Activated T-cell treated with anti-CD3 and anti-CD28 coated beads, Interleukin-2, amount 50 U/mL, for 72 hours (primary cell): ENCODE measurements around the gene OTP. TPM values are rescaled to one million over a fixed set of nuclear protein-coding genes. Genes with fewer than 3 reads are reported as not detected.
A peak's percentile ranks its signal among the peaks of the same experiment; 100 is the strongest.

Source experiments
- ATAC-seq, 2 donors: fragments of 150-1000 bp; cut with Tn5 transposase; replicated peaks in 1 of 2; 2 replicates each; pipeline ENCODE4 v1.10.0; 2021; ENCODE audit warnings: moderate library complexity in 2 of 2, mild to moderate bottlenecking in 1 of 2
- DNase-seq, 2 donors: peaks; one replicate each; pipeline ENCODE4 v3.0.0; 2021 to 2022; ENCODE audit warnings: mixed read lengths in 1 of 2
- H3K27ac Mint-ChIP-seq: one replicate; pipeline ENCODE4 v1.8.0; 2022; ENCODE audit warnings: mild to moderate bottlenecking, moderate library complexity, mixed read lengths
- H3K27me3 Mint-ChIP-seq: one replicate; pipeline ENCODE4 v1.8.0; 2022; ENCODE audit warnings: low read depth, mixed read lengths
- H3K36me3 Mint-ChIP-seq, 2 donors: one replicate each; pipeline ENCODE4 v1.8.0; 2022; ENCODE audit warnings: mixed read lengths in 2 of 2, mild to moderate bottlenecking in 1 of 2; ENCODE audit not compliant: insufficient read depth in 2 of 2
- H3K4me1 Mint-ChIP-seq: one replicate; pipeline ENCODE4 v1.8.0; 2022; ENCODE audit warnings: low read depth, mixed read lengths
- H3K4me3 Mint-ChIP-seq, 2 donors: one replicate each; pipeline ENCODE4 v1.8.0; 2022; ENCODE audit warnings: mild to moderate bottlenecking in 2 of 2, mixed read lengths in 2 of 2, moderate library complexity in 2 of 2
- H3K9me3 Mint-ChIP-seq, 2 donors: one replicate each; pipeline ENCODE4 v1.8.0; 2022; ENCODE audit warnings: mixed read lengths in 2 of 2
- total RNA-seq, 2 donors: library from RNA; stranded (reverse); gene quantifications; one replicate each; pipeline ENCODE4 v1.2.3, GENCODE V29; 2022

OTP gene
- total RNA-seq, 2 donors from 2014 or later = 0.19 TPM; not detected in 1

DNA sequence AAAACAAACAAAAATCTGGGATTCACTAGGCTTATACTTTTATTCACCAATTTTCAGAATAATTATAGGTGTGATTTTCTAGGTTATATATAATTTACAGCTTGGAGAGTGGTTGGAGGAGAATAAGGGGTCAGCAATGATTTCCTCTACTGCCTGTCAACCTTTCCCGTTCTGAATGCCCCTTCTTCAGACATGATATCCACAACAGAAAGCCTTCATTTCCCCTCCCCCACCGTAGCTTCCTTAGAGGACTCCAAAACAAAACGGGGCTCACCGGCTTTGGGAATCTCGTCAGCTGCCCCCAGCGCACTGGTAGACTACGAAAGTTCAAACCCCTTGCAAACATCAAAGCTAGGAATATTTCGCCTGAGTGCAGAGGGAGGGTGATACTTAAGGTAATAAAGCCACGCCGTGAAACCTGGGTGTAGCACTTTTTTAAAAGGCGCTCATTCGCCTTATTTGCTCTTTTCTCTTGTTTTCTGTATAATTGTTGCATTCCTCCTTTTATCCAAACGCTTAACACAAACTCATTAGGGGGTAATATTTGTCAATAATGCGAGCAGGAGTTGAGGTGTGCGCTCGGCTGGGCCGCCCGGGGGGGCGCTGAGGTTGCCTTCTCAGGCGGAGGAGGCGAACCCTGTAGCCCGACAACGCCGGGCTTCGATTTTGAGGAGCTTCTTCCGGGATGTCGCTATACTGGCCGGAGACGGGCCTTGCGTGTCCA is 2.4 kb downstream of the OTP start:
- peak overlapping the region; percentile 49 for H3K27ac Mint-ChIP-seq
- H3K4me3 Mint-ChIP-seq = peak overlapping the region in 1 of 2 donors; percentile 5
- peaks cover 17 to 19% of the 10 kb centered on the region in 2 donors for H3K36me3 Mint-ChIP-seq
- peaks cover 77% of the 10 kb centered on the region for H3K27me3 Mint-ChIP-seq
- H3K4me1 Mint-ChIP-seq = peaks cover 48% of the 10 kb centered on the region
- ATAC-seq (no peak), DNase-seq (no peak)
- peaks cover 0 to 2% of the 10 kb centered on the region in 2 donors for H3K9me3 Mint-ChIP-seq

DNA sequence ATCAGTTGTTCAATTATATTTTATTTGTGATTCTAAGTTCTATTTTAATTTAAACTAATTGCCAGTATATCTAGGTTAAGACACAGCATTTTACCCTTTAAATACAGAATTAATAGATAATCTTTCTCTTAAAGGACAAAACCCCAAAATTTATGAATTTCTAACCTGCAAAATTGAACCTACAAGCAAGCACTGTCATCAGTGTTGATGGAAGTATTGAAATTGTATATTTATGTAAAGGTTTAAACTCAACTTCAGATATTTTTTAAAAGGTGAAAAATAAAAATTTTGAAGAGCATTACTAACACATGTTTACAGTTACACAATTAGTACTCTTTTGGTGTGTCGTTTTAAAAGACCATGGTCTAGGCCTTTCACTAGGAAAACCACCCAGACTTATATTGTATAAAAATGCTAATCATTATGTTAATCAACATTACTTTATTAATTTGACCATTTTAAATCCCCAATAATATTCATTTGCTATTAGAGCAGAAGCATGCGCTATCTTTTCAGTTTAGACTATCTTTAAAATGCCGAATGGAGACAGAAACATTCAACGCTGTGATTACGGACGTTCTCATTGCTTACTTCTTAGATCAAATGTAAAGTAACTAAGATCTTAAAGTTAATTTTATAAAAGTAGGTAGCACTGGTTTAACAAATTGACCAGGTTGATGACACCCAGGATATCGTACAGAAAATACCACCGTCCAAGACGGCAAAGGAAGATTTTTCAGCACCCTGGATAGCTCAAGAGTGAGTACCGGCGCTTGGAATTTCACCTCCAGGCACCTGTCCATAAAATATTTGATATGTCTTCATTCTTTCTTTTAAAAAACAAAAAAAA is 3.2 kb downstream of the OTP start:
- peaks cover 0 to 2% of the 10 kb centered on the region in 2 donors for H3K9me3 Mint-ChIP-seq
- peaks cover 72% of the 10 kb centered on the region for H3K27me3 Mint-ChIP-seq
- H3K4me3 Mint-ChIP-seq = no peak overlapping the region
- H3K4me1 Mint-ChIP-seq = peaks cover 46% of the 10 kb centered on the region
- DNase-seq = no peak
- peaks cover 17 to 20% of the 10 kb centered on the region in 2 donors for H3K36me3 Mint-ChIP-seq
- H3K27ac Mint-ChIP-seq = no peak overlapping the region
- ATAC-seq = no peak

DNA sequence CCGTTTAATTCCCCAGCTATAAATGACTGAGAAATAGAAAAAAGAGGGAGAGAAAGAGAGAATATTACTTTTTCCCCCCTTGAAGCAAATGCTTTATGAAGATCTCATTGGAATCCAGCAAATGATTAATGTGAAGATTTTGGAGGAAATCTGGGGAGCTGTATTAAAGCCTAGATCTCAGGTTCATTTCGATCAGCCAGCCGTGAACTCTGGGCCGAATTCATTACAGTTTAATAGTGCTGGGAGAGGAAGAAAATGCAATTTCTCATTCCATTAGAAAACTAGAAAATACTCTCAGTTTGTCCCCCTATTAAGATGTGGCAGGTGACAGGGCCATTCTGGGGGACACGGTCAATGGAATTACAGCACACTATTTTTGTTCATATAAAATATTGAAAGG is 4.8 kb downstream of the OTP start:
- H3K4me3 Mint-ChIP-seq = no peak overlapping the region
- peaks cover 43% of the 10 kb centered on the region for H3K4me1 Mint-ChIP-seq
- peaks cover 68% of the 10 kb centered on the region for H3K27me3 Mint-ChIP-seq
- ATAC-seq (no peak), DNase-seq (no peak)
- H3K9me3 Mint-ChIP-seq = no peaks in the 10 kb centered on the region
- H3K27ac Mint-ChIP-seq = no peak overlapping the region
- H3K36me3 Mint-ChIP-seq = peaks cover 15 to 21% of the 10 kb centered on the region in 2 donors

DNA sequence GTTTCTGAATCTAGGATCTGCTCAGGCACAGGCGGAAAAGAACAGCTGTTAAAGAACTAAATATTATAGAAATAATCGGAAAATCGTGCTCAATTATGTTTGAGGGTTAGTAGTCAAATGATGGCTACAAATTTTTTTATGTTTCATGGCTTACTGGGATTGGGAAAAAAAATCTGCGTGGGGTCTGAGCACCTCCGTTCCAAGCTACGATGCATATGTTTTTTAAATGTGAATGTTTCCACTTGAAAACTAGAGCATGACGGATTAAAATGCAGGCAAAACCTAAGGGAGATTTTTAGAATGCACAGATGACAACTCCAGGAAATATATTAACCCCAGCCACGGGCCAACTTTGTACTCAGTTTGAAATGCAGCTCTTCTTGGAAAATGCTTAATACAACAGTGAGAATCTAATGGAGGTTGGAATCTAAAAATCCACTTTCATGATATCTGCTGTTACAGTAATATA is 5.3 kb downstream of the OTP start:
- no peaks in the 10 kb centered on the region for H3K9me3 Mint-ChIP-seq
- H3K27ac Mint-ChIP-seq = peak overlapping the region; percentile 41
- peak overlapping the region in 1 of 2 donors; percentile 44 for H3K4me3 Mint-ChIP-seq

DNA sequence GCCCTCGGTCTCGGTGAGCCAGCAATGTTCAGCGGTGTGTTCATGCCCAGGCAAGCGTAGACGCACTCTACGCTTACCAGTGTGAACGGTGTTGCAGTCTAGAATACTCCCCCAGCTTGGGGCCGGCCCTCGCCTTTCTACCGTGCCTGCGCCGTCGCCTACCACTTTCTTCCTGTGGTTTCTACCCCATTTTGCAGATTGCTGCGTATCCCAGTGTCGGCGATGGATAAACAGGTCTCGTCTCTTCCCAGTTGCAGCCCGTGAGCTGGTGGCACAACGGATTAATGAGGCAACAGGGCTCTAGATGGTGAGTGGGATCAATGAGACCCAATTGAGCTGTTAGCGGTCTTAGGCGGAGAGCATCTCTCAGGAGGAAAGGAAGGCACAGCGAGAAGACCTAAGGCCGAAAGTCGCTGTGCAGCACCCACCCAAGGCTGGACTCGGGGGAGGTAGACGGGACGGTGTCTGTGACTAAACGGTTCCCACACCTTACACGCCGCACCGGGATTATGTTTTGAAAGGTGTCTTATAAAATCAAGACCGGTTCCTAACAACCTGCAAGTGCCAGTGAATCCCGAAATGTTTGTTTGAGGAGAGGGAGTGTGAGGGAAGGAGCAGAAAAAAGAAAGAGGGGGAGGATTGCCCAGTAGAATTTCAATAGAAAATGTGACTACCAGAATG is 5.8 kb downstream of the OTP start:
- peak overlapping the region; percentile 44 to 58 for H3K4me3 Mint-ChIP-seq
- H3K27ac Mint-ChIP-seq = peak overlapping the region; percentile 41
- ATAC-seq = no peak
- peak in 1 of 2 donors; percentile 12 for DNase-seq
- peaks cover 43% of the 10 kb centered on the region for H3K4me1 Mint-ChIP-seq
- peaks cover 69% of the 10 kb centered on the region for H3K27me3 Mint-ChIP-seq
- peaks cover 18 to 19% of the 10 kb centered on the region in 2 donors for H3K36me3 Mint-ChIP-seq
- H3K9me3 Mint-ChIP-seq = no peaks in the 10 kb centered on the region

More for the DNA sequence above, 5.3 kb downstream of the OTP start:
- peaks cover 17 to 21% of the 10 kb centered on the region in 2 donors for H3K36me3 Mint-ChIP-seq
- peaks cover 47% of the 10 kb centered on the region for H3K4me1 Mint-ChIP-seq
- DNase-seq (no peak), ATAC-seq (no peak)
- peaks cover 72% of the 10 kb centered on the region for H3K27me3 Mint-ChIP-seq

DNA sequence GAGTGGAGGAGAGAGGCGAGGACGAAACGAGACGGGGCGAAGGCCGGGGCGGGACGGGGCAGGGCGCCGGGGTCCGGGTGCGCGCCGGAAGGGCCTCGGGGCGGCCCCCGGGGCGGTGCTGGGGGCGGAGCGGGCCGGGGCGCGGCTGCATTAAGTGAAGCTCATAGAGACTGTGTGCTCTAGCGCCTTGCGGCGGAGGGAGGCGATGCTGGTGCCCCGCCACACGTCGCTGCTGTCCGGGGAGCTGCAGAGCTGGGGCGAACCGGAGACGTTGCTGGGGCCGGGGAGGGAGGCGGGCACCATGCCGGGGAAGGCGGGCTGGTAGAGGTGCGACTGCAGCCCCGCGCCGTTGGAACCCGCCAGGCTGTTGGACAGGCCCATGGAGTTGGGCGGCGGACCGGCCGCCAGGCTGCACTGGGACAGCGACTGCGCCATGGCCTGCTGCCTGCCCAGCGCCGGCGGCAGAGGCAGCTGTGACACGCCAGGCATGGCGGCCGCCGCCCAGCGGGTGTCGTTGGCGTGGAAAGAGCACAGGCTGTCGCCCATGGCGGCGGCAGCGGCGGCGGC is 8.3 kb downstream of the OTP start:
- Mint-ChIP-seq H3K4me3 (peak overlapping the region; percentile 88 to 92), H3K4me1 (peaks cover 37% of the 10 kb centered on the region), H3K27ac (no peak overlapping the region), H3K9me3 (peaks cover 0 to 2% of the 10 kb centered on the region in 2 donors), H3K36me3 (peaks cover 13 to 14% of the 10 kb centered on the region in 2 donors), H3K27me3 (peaks cover 75% of the 10 kb centered on the region)
- DNase-seq (peak; percentile 82 to 85), ATAC-seq (peak; percentile 94 to 95)

DNA sequence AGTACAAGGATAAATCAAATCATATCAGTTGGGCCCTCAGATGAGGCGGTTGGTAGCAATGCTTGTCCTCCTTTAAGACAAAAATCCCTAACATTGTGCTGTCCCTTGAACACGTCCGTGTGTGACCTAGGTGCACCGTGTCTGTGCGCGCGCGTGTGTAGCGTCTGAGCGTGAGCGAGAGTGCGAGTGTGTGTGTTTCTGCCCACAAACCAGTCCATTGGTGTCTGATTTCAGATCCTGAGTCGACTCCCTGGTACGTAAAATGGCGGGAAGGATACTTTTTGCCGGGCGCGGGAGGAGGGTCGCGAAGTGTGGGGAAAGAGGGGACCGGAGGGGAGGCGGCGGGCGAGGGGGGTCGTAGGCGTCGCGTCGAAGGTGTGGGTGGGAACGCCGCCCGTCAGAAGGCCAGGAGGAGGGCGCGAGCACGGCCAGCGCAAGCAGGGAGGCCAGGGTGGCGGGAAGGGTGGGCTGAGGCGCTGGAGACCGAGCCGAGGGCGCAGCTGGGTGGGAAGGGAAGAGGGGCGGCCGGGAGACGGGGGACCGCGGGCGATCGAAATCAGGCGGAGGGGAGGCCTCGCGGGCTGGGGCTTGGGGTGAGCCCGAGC is 8.9 kb downstream of the OTP start:
- peaks cover 0 to 2% of the 10 kb centered on the region in 2 donors for H3K9me3 Mint-ChIP-seq
- DNase-seq = peak; percentile 16 to 29
- peaks cover 13 to 14% of the 10 kb centered on the region in 2 donors for H3K36me3 Mint-ChIP-seq
- peak overlapping the region; percentile 88 to 92 for H3K4me3 Mint-ChIP-seq
- H3K27me3 Mint-ChIP-seq = peaks cover 81% of the 10 kb centered on the region
- H3K27ac Mint-ChIP-seq = no peak overlapping the region
- no peak for ATAC-seq
- peaks cover 37% of the 10 kb centered on the region for H3K4me1 Mint-ChIP-seq

DNA sequence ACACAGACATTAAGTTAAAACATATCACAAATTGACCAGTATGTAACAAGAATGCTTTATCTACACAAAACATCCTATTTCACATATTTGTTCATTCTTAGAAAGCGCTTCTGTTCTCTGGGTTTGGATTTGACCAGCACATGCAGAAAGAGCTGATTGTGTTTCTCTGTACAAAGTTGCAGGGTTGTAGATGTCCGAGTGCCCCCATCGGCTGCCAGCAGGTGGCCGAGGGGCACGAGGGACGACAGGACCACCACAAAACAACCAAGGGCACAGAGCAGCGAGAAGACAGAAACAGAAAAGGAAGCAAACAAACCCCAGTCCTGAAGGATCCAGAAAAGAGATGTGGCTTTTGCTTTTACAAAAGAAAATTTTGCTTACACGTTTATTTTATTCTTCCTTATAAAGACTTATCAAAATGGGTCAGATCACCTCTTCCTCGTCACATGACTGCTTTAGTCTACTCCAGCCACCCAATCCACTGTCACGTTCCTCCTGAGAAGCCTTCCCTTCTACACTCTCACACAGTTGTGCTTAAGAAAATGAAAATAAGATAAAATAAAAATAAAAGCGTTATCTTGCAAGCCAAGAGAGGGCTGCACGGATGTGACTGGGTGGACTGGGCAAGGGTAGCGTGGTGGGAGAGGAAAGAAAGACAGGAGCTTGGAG is 9.5 kb downstream of the OTP start:
- no peak overlapping the region for H3K27ac Mint-ChIP-seq
- peak overlapping the region; percentile 66 to 88 for H3K4me3 Mint-ChIP-seq
- ATAC-seq (no peak), DNase-seq (peak in 1 of 2 donors; percentile 2)
- H3K4me1 Mint-ChIP-seq = peaks cover 37% of the 10 kb centered on the region
- peaks cover 0 to 2% of the 10 kb centered on the region in 2 donors for H3K9me3 Mint-ChIP-seq
- H3K27me3 Mint-ChIP-seq = peaks cover 86% of the 10 kb centered on the region
- H3K36me3 Mint-ChIP-seq = peaks cover 13 to 14% of the 10 kb centered on the region in 2 donors

DNA sequence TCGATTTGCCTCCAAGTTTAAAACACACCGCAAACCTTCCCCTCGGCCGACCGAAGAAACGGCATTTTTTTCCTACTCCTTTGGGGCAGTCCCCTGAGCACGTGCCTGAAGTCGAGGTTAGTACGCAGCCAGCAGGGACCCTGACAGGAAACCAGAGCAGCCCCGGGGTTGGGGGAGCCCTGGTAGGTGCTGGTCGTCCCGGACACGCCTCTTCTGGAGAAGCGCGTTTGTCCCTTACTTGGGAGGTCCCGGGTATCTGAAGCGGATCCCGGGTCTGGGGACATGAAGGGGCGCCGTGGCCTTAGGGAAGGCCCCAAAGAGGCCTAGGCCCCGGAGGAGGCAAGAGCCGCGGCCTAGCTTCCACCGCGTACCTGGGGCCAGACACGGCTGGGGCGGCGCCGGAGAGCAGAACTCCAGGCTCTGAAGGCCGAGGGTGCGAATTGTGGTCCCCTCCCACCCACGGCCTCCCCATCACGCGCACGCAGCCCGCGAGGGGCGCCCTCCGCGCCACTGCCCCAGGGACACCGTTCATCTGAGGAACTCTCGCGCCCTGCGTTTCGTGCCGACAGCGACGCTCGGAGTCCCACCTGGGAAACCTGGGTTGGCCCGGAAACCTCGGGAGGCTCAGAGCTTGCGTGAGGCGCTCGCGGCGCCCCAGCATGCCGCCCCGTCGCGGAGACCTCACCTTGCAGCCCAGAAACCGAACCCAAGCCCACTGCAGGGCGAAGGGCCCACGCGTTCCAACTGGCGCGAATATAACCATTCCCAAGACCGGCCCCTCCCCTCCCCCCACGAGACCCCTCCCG is 10.4 kb downstream of the OTP start:
- DNase-seq (peak in 1 of 2 donors; percentile 10), ATAC-seq (no peak)
- Mint-ChIP-seq H3K4me1 (peaks cover 36% of the 10 kb centered on the region), H3K4me3 (peak overlapping the region in 1 of 2 donors; percentile 88), H3K27ac (no peak overlapping the region), H3K27me3 (peaks cover 86% of the 10 kb centered on the region), H3K36me3 (peaks cover 13 to 14% of the 10 kb centered on the region in 2 donors), H3K9me3 (peaks cover 0 to 2% of the 10 kb centered on the region in 2 donors)

DNA sequence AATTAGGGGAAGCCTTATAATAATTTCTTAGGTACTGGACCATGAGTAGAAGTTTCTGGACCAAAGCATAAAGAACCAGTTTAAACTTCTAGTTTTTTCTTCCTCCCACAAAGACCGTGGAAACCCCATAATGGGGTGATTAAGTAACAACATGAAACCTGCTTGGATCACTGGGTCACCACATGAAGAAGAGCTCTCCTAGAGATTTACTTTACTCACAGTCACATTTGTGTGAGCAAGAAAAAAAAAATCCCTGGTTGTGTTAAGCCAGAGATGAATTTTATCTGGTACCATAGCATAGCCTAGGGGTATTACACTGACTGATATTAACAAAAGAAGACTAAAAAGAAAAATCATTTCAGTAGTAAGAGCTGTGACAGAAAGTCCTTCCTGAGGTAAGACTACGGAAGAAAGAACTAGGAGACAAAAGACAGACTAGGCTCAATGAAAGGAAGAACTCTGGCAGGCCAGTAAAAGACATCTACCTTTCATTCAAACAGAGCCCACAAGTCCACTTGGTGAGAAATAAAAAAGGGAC is 15.2 kb downstream of the OTP start:
- no peak overlapping the region for H3K27ac Mint-ChIP-seq
- H3K4me1 Mint-ChIP-seq = no peaks in the 10 kb centered on the region
- no peak for ATAC-seq
- peaks cover 0 to 2% of the 10 kb centered on the region in 2 donors for H3K9me3 Mint-ChIP-seq
- no peak for DNase-seq
- peaks cover 2 to 3% of the 10 kb centered on the region in 2 donors for H3K36me3 Mint-ChIP-seq
- H3K27me3 Mint-ChIP-seq = peaks cover 84% of the 10 kb centered on the region
- H3K4me3 Mint-ChIP-seq = no peak overlapping the region

DNA sequence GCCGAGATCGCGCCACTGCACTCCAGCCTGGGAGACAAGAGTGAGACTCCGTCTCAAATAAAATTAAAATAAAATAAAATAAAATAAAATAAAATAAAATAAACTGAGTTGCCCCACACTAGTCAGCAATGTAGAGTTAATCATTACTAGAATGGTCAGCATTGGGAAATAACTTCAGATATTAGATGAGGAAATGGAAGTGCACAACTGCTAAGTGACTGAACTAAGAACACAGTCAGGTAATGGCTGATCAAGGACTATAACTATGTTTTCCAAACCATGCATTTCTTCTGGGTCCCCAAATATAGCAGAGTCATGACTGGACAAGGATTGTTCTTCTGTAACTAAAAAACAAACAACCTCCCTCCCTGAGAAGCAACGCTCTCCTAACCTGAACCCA is 17.1 kb downstream of the OTP start:
- Mint-ChIP-seq H3K36me3 (peaks cover 0 to 2% of the 10 kb centered on the region in 2 donors), H3K4me3 (no peak overlapping the region), H3K27me3 (peaks cover 77% of the 10 kb centered on the region), H3K27ac (no peak overlapping the region), H3K9me3 (no peaks in the 10 kb centered on the region), H3K4me1 (no peaks in the 10 kb centered on the region)
- ATAC-seq (no peak), DNase-seq (no peak)
